HL-60 (cell line): ENCODE data around the gene LRMDA.

Experiments used
- POLR2AphosphoS5 ChIP-seq: IDR thresholded peaks from 2 replicates; pipeline ENCODE4 v1.6.1; 2012; ENCODE audit warnings: low read depth
- SPI1 ChIP-seq: IDR thresholded peaks from 2 replicates; pipeline ENCODE4 v1.6.1; 2012; ENCODE audit warnings: low read depth, mild to moderate bottlenecking, borderline replicate concordance
- TF ChIP-seq, protein P1 (sequence below): IDR thresholded peaks from one replicate; pipeline ENCODE4 v1.5.1; 2011; ENCODE audit warnings: low read length, control low read depth, inconsistent platforms; ENCODE audit not compliant: insufficient read depth
- TF ChIP-seq, protein P2 (sequence below): IDR thresholded peaks from 2 replicates; pipeline ENCODE4 v1.6.1; 2012; ENCODE audit warnings: low read depth; ENCODE audit not compliant: insufficient replicate concordance

DNA sequence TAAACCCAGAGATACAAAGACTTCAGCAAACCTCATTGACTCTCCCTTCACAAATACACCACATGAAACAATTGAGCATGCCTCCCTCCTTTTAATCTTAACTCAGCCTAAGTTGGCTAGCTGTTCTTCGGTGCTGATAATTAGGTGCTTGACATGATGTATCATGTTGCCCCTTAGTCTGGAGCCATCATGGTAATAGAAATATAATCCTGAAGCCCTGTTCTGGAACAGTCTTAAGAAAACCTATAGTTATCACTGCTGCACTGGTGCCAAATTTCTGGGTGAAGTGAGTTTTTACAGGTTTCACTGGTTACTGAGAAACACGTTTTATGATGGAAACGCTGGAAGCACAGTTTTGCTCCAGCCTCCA, 306.1 kb downstream of the LRMDA start:
- TF ChIP-seq, protein P1, sequence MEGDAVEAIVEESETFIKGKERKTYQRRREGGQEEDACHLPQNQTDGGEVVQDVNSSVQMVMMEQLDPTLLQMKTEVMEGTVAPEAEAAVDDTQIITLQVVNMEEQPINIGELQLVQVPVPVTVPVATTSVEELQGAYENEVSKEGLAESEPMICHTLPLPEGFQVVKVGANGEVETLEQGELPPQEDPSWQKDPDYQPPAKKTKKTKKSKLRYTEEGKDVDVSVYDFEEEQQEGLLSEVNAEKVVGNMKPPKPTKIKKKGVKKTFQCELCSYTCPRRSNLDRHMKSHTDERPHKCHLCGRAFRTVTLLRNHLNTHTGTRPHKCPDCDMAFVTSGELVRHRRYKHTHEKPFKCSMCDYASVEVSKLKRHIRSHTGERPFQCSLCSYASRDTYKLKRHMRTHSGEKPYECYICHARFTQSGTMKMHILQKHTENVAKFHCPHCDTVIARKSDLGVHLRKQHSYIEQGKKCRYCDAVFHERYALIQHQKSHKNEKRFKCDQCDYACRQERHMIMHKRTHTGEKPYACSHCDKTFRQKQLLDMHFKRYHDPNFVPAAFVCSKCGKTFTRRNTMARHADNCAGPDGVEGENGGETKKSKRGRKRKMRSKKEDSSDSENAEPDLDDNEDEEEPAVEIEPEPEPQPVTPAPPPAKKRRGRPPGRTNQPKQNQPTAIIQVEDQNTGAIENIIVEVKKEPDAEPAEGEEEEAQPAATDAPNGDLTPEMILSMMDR, result no peak
- TF ChIP-seq, protein P2, sequence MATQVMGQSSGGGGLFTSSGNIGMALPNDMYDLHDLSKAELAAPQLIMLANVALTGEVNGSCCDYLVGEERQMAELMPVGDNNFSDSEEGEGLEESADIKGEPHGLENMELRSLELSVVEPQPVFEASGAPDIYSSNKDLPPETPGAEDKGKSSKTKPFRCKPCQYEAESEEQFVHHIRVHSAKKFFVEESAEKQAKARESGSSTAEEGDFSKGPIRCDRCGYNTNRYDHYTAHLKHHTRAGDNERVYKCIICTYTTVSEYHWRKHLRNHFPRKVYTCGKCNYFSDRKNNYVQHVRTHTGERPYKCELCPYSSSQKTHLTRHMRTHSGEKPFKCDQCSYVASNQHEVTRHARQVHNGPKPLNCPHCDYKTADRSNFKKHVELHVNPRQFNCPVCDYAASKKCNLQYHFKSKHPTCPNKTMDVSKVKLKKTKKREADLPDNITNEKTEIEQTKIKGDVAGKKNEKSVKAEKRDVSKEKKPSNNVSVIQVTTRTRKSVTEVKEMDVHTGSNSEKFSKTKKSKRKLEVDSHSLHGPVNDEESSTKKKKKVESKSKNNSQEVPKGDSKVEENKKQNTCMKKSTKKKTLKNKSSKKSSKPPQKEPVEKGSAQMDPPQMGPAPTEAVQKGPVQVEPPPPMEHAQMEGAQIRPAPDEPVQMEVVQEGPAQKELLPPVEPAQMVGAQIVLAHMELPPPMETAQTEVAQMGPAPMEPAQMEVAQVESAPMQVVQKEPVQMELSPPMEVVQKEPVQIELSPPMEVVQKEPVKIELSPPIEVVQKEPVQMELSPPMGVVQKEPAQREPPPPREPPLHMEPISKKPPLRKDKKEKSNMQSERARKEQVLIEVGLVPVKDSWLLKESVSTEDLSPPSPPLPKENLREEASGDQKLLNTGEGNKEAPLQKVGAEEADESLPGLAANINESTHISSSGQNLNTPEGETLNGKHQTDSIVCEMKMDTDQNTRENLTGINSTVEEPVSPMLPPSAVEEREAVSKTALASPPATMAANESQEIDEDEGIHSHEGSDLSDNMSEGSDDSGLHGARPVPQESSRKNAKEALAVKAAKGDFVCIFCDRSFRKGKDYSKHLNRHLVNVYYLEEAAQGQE, result no peak
- no peak for TF ChIP-seq POLR2AphosphoS5
- no peak for TF ChIP-seq SPI1
